Measurements from ENCODE around the gene LMNA. TPM values are rescaled to one million over a fixed set of nuclear protein-coding genes. Genes with fewer than 3 reads are reported as not detected.

The LMNA gene
- total RNA-seq, 1 experiment from 2014 or later: 51.0 TPM

DNA sequence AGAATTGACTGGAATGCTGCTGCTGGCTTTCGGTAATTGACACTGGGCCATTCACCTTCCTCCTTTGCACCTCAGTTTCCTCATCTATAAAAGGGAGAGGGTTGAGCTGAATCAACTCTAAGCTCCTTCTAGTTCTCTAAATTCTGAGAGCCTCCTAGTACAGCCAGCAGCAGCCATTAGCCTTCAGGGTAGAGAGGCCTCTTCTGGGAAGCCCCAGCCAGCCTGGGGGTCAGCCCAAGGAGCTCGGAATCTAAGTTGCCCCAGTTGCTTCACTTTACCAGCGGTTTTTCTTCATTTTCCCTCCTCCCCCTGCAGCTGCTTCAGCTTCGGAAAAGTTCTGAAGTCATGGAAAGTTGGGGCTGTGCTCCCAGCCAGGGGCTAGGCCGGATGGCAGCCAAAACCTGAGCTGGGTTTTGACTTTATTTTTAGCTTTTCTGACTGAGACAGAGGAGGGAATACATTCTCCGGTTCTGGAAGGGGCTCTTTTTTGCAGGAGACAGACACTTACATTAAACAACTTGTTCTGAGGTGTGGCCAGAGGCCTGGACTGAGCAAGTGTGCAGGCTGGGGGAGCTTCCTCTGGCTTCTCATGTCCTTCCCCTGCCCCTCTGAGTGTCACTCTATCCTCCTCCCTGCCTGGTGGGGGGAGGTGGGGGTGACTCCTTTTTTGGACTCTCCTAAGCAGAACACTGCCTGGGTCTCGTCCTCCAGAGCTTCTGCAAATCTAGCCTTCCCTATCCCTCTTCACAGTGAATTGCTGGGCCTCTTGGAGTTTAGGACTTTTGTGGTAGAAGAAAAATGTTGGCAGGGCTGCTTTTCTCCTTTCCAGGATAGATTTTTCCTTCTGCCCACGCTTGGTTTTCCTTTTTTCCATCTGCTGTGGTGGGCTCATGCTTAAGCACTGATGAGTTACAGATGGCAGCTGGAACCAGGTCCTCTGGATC, 14.4 kb downstream of the LMNA start:
- Histone ChIP-seq H3K27ac (ENCODE audit: insufficient read length, low read depth, low read length) (no peak overlapping the region), H2BK120ac (ENCODE audit: low read depth, low read length, poor library complexity, severe bottlenecking) (no peak overlapping the region), H3K56ac (ENCODE audit: insufficient read length, low read depth, low read length) (no peak overlapping the region), H3K9me3 (ENCODE audit: control insufficient read depth, low read depth, low read length) (no peaks in the 10 kb centered on the region), H3K79me1 (ENCODE audit: insufficient read depth, low read depth, low read length, poor library complexity, severe bottlenecking) (no peaks in the 10 kb centered on the region), H2BK20ac (ENCODE audit: low read depth, low read length, poor library complexity, severe bottlenecking) (no peak overlapping the region), H3K4me2 (ENCODE audit: insufficient read depth, insufficient read length, low read length) (no peak overlapping the region), H4K5ac (ENCODE audit: insufficient read length, low read depth, low read length) (no peak overlapping the region), H4K91ac (ENCODE audit: insufficient read length, low read depth, low read length) (no peak overlapping the region), H2BK5ac (ENCODE audit: insufficient read length, low read length) (no peak overlapping the region), H3K79me2 (ENCODE audit: insufficient read depth, low read length) (no peaks in the 10 kb centered on the region), H3K4ac (ENCODE audit: low read depth, low read length) (no peak overlapping the region), H3K23me2 (ENCODE audit: insufficient read length, low read depth, low read length, poor library complexity, severe bottlenecking) (no peaks in the 10 kb centered on the region), H2AK5ac (ENCODE audit: insufficient read length, low read length) (no peak overlapping the region), H3T11ph (ENCODE audit: low read length) (no peak overlapping the region), H2AFZ (ENCODE audit: low read length) (no peak overlapping the region), H3K18ac (ENCODE audit: insufficient read length, low read depth, low read length) (no peak overlapping the region), H2BK15ac (ENCODE audit: low read depth, low read length) (no peak overlapping the region), H3K4me1 (ENCODE audit: insufficient read depth, low read length) (peaks cover 14% of the 10 kb centered on the region), H3K14ac (ENCODE audit: insufficient read depth, low read length) (peak overlapping the region; percentile 58; the same call in 1 of the 2 replicates), H3K9ac (ENCODE audit: extremely low read depth, insufficient read length, low read length) (no peak overlapping the region), H3K23ac (ENCODE audit: insufficient read length, low read depth, low read length) (no peak overlapping the region), H3K27me3 (ENCODE audit: insufficient read depth, low read length) (no peaks in the 10 kb centered on the region), H4K20me1 (ENCODE audit: control insufficient read depth, insufficient read depth, insufficient read length) (no peaks in the 10 kb centered on the region), H2BK12ac (ENCODE audit: insufficient read length, low read depth, low read length) (no peak overlapping the region), H4K8ac (replicated peaks; ENCODE audit: insufficient read length, low read depth, low read length) (no peak overlapping the region)
- Mint-ChIP-seq H3K27me3 (ENCODE audit: low read depth) (no peaks in the 10 kb centered on the region), H3K27ac (peak overlapping the region; percentile 93 to 100 (median 93); a peak in 6 of 7 replicates), H3K9me3 (no peaks in the 10 kb centered on the region), H3K4me3 (no peak overlapping the region; a peak in 1 of 5 replicates), H3K36me3 (ENCODE audit: insufficient read depth in 1 of 3, low read depth in 3 of 3) (peaks cover 9 to 18% (median 13%) of the 10 kb centered on the region in 3 experiments), H3K4me1 (peaks cover 36 to 37% of the 10 kb centered on the region in 2 experiments)
- WGBS (ENCODE audit: extremely low coverage, insufficient read length, low lambda C conversion rate): no CpG with 5 or more reads among the region's 8 CpGs
- DNase-seq: no peak
- TF ChIP-seq, protein P1, sequence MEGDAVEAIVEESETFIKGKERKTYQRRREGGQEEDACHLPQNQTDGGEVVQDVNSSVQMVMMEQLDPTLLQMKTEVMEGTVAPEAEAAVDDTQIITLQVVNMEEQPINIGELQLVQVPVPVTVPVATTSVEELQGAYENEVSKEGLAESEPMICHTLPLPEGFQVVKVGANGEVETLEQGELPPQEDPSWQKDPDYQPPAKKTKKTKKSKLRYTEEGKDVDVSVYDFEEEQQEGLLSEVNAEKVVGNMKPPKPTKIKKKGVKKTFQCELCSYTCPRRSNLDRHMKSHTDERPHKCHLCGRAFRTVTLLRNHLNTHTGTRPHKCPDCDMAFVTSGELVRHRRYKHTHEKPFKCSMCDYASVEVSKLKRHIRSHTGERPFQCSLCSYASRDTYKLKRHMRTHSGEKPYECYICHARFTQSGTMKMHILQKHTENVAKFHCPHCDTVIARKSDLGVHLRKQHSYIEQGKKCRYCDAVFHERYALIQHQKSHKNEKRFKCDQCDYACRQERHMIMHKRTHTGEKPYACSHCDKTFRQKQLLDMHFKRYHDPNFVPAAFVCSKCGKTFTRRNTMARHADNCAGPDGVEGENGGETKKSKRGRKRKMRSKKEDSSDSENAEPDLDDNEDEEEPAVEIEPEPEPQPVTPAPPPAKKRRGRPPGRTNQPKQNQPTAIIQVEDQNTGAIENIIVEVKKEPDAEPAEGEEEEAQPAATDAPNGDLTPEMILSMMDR (conservative IDR thresholded peaks at IDR 0.05): no peak

All from H9 (cell line).